GM21515 (cell line): ENCODE results near the gene PDLIM5.
"Not testable (repeated sequence)": the region's sequence is repeated elsewhere in the genome, so short reads cannot be mapped to it uniquely, and the experiment has no call there.

Experiments
- ATAC-seq: cut with Tn5 transposase; IDR thresholded peaks from one replicate; pipeline ENCODE4 v1.9.1; 2021; ENCODE audit not compliant: unreplicated experiment

PDLIM5 gene

DNA sequence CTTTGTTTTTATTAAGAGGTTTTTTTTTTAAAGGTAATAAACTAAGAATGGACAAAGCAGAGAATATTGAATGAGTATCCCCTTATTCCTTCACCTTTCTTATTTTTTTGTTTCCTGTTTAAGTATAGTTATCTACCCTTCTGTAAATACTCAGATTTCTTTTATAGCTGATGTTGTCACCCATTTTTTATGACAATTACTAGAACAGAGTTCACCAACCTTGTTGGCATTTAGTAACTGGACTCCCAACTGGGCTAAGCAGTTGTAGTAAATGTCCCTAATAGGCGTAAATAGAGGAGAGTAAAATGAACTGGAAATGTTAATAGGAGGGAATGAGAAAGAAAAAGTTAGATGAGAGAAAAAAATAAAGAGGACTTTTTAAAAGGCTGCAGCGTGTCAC is 9.8 kb downstream of the PDLIM5 start:
- no peak for ATAC-seq

DNA sequence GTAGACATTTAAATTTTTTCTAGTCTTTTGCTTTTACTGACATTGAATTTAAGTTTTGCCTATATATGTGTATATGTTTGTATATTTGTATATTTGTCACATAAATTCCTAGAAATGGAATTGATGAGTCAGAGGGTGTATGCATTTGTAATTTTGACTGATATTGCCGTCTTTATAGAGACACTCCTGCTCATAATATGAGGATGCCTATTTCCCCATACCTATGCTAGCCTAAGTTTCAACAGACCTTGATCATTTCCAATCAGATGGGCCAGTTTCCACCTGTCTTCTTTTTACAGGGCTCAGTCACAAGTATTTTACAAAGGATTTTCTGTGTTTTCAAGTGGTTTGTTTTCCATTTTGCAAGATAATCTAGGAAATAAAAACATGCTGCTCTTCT is 10.8 kb downstream of the PDLIM5 start:
- ATAC-seq: no peak

DNA sequence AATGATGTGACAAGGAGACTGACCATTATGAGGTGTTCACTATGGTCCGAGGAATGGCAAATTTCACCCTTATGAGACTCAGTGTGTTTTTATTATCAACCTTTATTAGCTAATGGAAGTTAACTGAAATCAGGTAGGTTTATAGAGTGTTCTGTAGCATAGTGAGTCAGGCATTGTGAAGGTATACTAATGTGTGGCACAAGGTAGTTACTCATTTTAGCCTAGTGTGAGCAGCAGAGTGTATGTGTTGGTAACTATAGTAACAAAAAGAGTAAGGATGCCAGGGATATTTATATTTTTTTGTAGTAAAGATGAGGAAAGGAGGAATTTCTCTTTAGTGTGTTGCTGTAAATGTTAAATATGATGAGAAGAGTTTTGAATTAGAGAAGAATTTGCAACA is 12.0 kb downstream of the PDLIM5 start:
- no peak for ATAC-seq

DNA sequence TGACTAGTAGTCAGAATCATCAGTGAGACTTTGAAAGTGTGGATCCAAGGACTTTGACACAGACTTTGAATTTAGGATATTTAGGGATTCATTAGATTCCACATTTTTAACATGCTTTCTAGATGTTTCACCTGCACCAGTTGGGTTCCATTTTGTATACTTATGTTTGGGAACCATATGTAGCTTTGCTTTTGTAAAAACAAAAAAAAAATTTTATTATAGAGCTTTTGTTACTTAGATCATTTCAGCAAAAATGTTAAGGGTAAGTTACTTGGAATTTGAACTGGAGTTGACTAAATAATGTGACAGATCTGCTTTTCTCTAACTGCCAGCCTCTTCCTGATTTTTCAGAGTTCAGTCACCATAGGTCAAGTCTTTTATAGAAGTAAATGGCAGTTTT is 14.6 kb downstream of the PDLIM5 start:
- ATAC-seq: no peak

DNA sequence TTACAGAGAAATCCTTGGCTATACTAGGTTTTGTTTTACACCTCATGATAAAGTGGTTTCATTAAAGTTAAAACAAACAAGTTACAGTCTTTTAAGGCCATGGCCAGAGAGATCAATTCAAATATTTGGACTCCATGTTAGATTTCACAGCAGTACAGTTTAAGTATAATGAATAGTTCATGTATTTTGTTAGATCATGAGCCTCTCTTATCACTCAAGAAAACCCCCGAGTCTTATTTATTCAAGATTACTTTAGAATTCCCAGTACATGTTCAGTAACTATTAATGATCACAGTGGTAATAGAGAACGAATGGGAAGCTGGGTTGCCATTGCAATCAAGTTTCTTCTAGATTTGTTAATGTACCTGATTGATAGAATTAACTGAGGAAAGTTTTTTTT is 15.2 kb downstream of the PDLIM5 start:
- no peak for ATAC-seq

DNA sequence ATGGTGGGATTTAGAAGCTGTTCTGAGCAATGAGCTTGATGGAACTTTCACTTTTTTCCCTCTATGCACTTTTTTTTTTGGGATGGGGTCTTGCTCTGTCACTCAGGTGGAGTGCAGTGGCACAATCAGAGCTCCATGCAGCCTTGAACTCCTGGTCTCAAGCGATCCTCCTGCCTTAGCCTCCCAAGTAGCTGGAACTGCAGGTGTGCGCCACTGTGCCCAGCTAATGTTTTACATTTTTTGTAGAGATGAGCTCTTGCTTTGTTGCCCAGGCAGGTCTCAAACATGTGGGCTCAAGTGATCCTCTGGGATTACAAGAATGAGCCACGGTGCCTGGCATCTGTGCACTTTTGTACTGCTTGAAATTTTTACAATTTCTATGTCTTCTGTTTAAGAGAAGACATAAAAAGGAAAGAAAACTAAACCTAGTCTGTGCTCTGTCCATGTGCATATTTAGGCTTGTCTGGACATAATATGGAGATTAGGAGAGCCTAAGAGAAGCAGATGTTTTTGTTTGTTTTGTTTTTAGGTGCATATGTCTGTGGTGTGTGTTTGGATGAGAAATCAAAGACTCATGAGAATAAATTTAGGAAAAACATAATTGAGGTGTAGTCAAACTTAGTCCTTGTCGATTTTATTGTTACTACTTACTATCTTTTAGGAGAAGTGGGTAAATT is 16.5 kb downstream of the PDLIM5 start:
- no peak for ATAC-seq

DNA sequence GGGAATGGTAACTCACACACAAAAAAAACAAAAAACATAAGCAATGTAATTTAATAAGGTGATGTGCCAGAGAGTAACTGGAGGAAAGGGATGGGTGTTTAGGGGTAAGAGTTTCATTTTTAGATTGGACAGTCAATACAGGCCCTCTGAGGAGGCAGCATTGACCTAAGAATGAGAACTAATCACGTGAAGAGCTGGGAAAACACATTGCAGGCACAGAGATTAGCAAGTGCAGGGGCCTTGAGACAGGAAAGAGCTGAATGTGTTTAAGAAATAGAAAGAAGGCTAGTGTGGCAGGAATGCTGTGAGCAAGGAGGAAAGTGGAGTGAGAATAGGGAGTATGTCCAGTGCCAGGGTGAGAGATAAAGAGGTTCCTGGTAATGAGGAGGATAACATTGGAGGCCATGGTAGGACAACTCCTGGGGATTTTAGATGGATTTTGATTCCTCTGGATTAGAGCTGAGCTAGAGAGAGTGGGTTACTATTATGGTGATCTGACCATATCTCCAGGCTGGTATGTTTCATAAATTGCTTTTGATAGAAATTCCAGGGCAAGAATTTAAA is 17.6 kb downstream of the PDLIM5 start:
- ATAC-seq: no peak

DNA sequence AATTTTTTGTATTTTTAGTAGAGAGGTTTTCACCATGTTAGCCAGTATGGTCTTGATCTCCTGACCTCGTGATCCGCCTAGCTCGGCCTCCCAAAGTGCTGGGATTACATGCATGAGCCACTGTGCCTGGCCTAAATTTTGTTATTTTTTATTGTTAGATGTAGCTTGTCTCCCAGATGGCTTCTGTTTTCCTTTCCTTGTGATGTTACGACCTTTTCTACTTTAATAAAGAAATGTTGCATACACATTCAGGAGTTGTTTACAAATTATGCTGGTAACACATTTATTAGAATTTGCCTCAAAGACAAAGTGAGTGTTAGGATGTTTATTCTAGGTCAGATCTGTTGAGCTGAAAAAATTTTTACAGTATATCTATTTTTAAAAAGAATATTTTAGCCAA is 18.4 kb downstream of the PDLIM5 start:
- no peak for ATAC-seq

DNA sequence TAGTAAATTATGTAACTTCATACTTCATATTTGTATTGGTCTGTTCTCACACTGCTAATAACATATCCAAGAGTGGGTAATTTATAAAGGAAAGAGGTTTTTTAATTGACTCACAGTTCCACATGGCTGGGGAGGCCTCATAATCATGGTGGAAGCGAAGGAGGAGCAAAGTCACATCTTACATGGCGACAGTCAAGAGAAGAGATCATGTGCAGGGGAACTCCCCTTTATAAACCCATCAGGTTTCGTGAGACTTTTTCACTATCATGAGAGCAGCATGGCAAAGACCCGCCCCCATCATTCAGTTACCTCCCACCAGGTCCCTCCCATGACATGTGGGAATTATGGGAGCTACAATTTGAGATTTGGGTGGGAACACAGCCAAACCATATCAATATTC is 19.0 kb downstream of the PDLIM5 start:
- not testable (repeated sequence) for ATAC-seq

DNA sequence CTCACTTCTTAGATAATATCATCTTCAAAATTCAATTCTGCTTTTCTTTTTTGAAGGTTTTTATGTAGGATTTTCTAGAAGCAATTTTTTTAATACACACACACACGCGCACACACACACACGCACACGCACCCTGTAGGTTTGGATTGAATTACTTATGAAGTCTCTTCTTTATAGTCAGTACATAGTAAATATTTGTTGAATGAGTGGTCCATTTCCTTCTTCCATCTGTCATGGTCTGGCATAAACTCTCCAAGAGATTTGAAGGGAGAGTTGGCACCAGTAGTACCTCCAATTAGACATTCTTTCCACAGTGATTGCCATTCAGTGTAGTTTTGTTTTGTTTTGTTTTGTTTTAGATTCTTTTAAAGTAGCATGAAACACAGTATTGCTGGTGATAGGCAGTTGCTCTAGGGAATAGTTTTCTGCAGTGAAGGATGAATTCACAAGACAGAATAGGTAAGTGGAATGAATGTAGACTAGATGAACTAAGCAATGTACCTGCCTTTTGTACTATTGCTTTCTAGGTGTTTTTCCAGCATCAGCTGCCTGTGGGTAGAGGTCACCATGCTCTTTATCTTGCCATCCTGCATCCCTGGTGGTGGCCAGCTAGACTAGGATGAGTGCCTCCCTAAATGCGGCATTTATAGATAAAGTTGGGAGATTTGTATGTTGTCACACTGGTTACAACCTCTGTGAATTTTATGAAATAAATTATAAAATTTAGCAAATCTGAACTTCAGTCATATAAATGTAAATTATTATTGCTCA is 20.5 kb downstream of the PDLIM5 start:
- ATAC-seq: no peak

DNA sequence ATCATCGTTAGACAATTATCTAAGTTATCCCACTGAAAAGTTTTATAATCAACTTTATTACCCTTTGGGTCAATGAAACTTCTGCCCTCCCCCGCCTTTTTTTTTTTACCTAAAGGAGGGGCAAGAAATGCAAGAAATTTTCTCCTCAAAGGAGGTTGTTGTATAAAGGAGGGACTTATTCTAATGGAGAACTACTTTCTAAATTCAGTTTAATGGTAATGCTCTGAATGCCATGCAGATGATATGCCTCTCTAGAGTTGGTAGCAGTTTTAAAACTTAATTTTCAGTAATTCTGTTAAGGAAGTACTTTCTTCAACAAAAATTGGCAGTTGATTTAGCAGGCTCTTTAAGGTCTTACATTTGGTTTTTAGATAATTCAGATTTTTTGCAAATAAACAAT is 23.3 kb downstream of the PDLIM5 start:
- ATAC-seq: no peak

DNA sequence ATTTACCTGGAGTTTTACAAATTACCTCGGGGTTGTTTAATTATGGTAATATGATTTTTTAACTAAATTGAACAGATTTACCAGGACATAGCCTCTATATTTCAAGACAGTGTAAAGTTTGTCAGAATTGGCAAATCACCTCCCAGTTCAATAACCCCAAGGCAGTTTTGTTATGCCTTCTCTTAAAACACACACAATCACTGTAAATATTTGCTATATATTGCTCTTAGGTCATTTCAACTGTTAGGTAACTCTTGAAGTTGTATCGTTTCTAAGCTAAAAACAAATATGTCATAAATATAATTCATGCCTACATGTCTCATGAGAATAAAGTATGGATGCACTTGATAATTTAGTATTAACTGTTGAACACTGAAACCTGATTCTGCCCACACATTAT is 24.1 kb downstream of the PDLIM5 start:
- no peak for ATAC-seq

DNA sequence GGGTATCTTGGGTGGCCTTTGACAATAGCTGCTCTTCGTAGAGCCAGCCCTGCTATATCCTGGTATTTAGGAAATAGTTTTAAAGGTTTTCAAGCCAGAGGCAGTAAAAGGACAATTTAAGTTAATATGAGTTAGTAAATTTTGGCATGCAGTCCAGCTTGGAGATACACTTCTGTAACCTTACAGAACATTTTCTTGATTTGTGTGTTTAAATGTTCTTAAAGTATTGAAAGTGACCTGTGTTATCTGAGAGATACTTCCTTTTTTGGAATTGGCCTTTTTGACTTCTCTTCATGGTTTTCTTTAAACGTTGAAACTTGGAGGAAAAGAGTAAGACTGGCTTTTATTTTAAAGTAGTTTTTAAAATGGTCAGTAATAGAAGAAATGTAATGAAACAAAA is 25.5 kb downstream of the PDLIM5 start:
- ATAC-seq: no peak

DNA sequence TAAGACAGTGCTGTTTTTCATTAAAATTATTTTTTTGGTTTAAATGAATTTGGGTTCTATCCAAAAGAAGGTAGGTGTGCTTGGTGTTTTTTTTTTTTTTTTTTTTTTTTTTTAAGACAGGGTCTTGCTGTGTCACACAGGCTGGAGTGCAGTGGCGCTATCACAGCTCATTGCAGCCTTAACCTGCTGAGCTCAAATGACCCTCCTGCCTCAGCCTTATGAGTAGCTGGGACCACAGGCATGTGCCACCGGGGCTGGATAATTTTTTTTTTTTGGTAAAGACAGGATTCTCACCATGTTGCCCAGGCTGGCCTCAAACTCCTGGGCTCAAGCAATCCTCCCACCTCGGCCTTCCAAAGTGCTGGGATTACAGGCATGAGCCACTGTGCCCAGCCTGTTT is 27.1 kb downstream of the PDLIM5 start:
- ATAC-seq: not testable (repeated sequence)

DNA sequence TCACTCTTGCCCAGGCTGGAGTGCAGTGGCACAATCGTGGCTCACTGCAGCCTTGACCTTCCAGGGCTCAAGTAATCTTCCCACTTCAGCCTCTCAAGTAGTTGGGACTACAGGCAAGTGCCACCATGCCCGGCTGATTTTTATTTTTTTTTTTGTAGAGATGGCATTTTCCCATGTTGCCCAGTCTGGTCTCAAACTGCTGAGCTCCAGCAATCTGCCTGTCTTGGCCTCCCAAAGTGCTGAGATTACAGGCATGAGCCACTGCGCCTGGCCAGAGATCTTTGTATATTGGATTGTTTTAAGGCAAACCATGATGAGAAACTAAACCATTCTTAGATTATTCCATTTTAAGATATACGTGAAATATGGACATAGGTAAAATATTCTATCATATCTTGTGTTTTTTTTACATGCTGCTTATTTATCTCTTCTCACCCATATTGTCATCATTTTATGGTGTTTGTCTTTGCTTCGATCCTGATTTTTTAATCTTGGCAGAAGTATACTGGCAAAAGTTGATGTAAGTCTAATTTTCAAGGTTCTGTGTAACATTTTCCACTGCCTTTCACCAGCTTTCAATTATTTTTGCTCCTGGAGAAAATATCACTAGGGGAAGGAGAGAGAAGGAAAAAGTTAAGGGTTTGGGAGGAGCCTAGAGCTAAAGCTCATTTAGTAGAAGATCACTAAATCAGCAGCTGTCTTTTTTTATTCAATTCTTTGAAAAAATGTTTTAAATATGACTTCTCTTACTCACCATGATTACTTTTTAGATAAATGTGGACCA is 27.8 kb downstream of the PDLIM5 start:
- no peak for ATAC-seq

DNA sequence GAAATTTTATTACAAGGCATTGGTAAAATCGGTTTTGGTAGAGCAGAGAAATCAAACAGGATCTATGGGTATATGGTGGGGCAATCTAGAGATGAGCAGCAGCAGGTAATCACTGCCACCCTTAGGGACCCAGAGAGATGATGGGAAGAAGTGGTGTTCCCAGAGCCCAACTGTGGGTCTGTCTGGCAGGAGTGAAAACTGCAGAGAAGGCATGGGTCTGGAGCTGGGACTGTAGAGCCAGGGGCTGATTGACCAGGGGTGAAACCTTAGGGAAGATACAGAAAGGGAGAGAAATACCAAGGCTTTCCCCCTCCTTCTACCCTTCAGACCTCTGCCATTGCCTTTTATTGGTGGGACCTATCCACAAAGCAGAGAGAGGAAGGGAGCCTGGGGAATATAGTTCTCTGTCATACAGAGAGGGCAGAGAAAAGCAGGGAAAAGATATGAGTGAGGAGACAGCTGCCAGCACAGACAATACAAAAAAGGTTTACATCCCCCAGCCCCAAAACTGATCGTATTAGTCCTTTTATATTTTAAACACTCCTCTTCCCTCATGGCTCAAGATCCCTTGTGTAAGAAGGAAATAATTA is 28.7 kb downstream of the PDLIM5 start:
- ATAC-seq: no peak

DNA sequence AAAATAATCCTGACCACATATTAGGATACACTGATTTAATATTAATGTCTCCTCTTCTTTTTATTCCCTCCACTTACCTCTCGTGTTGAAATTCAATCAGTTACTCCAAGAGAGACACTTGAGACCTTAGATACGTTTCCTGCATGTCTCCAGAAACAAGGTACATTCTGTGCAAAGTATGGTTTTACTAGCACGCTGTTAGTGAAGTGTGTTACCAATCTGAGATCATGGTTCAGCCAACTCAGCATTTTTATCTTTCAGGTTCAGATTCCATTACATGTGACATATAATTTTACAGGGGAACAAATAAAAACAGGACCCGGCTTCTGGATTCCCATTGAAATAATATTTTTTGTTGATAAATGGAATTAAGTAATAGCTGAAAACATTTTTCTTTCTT is 32.2 kb downstream of the PDLIM5 start:
- ATAC-seq: no peak

DNA sequence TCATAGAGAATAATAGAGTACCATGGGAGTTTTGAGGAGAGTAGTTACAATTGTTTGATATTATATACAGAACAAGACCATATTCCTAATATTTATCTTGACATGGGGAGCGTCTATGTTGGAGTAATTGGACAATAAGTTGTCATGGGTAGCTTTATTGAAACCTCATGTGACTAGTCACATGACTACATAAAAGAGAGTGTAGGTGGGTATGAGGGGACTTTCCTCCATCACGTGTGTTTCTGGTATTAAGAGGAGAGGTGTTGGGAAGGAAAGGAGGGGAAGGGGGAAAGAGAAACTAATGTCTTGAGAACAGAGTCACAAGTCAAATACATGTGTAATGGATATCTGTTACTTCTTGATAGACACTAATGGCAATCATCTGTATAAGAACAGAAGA is 33.1 kb downstream of the PDLIM5 start:
- no peak for ATAC-seq

DNA sequence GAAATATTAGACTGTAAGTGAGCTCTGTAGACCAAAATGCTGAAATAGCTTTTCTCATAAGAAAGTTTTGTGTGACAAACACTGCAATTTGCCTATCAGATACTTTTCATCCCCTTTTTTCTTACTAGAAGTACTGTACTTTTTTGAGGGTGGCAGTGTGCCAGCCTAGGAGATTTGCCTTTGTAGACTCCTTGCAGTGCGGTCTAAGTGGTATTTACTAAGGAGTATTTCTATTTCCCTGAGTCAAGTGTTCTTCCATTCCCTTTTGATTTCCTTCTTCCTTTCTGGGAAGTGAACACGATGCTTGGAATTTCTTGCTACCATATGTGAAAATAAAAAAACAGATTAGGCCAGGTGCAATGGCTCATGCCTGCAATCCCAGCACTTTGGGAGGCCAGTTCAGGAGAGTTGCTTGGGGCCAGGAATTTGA is 34.6 kb downstream of the PDLIM5 start:
- ATAC-seq: no peak

DNA sequence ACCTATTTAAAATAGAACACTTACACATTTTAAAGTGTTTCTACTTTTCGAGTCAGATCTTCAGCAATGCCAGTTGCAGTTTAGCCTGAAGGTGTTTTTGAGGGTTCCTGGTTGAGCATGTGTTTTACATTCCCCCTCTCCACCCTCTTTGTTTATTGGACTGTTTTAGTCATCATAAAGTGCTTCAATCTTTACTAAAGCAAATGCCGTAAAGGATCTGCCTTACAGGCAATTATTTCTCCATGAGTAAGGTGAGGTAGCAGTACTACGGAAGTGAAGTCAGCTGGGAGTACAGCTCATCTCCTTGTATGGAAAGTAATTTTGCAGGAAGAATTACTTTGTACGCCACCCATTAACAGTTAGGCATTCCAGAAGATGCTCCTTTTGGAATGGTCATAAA is 36.9 kb downstream of the PDLIM5 start:
- ATAC-seq: no peak

DNA sequence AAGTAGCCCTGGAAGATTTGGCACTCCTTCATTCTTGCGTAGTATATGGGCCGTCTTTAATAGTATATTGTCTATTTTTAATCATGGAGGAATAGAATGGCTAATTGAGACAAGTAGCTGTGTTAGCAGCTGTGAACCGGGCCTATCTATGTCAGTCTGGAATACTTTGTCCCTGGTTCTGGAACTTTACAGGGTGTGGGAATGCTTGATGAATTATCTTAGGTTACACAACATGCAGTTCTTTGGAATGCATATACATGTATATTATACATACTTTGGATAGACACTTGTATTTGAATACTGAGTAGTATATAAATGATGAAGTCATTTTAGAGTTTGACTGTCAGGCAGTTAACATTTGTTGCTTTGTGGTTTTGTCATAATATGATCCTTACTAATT is 37.4 kb downstream of the PDLIM5 start:
- no peak for ATAC-seq
